B cell (primary cell): ENCODE data around the gene RARB. TPM values are rescaled to one million over a fixed set of nuclear protein-coding genes. Genes with fewer than 3 reads are reported as not detected.

Experiments
- ATAC-seq: fragments of 200-7000 bp; cut with Tn5 transposase; one replicate; pipeline ENCODE4 v1.10.0; 2021; ENCODE audit warnings: low read depth, mild to moderate bottlenecking, moderate number of reproducible peaks, moderate library complexity
- CTCF ChIA-PET: fragments of 350-600 bp; sonication (Branson Sonifier 250); formaldehyde crosslinking; loops from one replicate; lab custom pipeline; 2021; ENCODE audit warnings: antibody characterized with exemption, inconsistent platforms; lab: Charles Lee
- POLR2A ChIA-PET: fragments of 350-600 bp; sonication (Branson Sonifier 250); formaldehyde crosslinking; loops from one replicate; lab custom pipeline; 2021; ENCODE audit warnings: antibody characterized with exemption; lab: Charles Lee
- DNase-seq: peaks from one replicate; pipeline ENCODE4 v3.0.0; 2013
- H2AFZ ChIP-seq: 2 replicates; pipeline ENCODE4 v1.6.1; 2012; ENCODE audit warnings: mild to moderate bottlenecking, low read depth, low read length; ENCODE audit not compliant: insufficient read depth, poor library complexity, severe bottlenecking
- H3K27ac ChIP-seq, 2 donors: 1 replicate in 1 of 2; 2 replicates in 1 of 2; pipeline ENCODE4 v1.5.1; 2012 to 2013; ENCODE audit warnings: low read length in 2 of 2, mild to moderate bottlenecking in 2 of 2, moderate library complexity in 1 of 2
- H3K27me3 ChIP-seq, 4 experiments: fragments of 200-600 bp in 1 of 4; sonication (generic) in 1 of 4; replicated peaks in 1 of 4; 1 replicate in 2 of 4; 2 replicates in 2 of 4; pipeline versions ENCODE4 v1.6.1 to v1.7.0; 2013 to 2016; ENCODE audit warnings: low read length in 3 of 4, mild to moderate bottlenecking in 2 of 4, mixed read lengths in 1 of 4, moderate library complexity in 1 of 4; ENCODE audit not compliant: insufficient read depth in 4 of 4, control insufficient read depth in 3 of 4; ENCODE audit errors: control extremely low read depth in 1 of 4
- H3K36me3 ChIP-seq, 2 experiments: replicated peaks in 1 of 2; 1 replicate in 1 of 2; 2 replicates in 1 of 2; pipeline versions ENCODE4 v1.6.1 to v1.7.1; 2013; ENCODE audit warnings: low read length in 1 of 2; ENCODE audit not compliant: insufficient read depth in 2 of 2, control insufficient read depth in 1 of 2; ENCODE audit errors: control extremely low read depth in 1 of 2, extremely low read depth in 1 of 2
- H3K4me1 ChIP-seq, 2 donors: fragments of 200-600 bp in 1 of 2; sonication (generic) in 1 of 2; 1 replicate in 1 of 2; 2 replicates in 1 of 2; pipeline versions ENCODE4 v1.5.1 to v1.6.1; 2013 to 2017; ENCODE audit warnings: low read length in 2 of 2; ENCODE audit not compliant: control insufficient read depth in 2 of 2, insufficient read depth in 2 of 2
- H3K4me2 ChIP-seq: replicated peaks from 2 replicates; pipeline ENCODE3; 2012; ENCODE audit warnings: mild to moderate bottlenecking, low read depth, low read length; ENCODE audit not compliant: poor library complexity, severe bottlenecking
- H3K4me3 ChIP-seq, 5 experiments: fragments of 200-600 bp in 1 of 5; sonication (generic) in 1 of 5; 1 replicate in 3 of 5; 2 replicates in 2 of 5; pipeline versions ENCODE4 v1.5.1 to v1.7.0; 2011 to 2016; ENCODE audit warnings: low read length in 4 of 5, mild to moderate bottlenecking in 4 of 5, low read depth in 2 of 5, control low read depth in 1 of 5, moderate library complexity in 1 of 5; ENCODE audit not compliant: insufficient read depth in 1 of 5; ENCODE audit errors: control extremely low read depth in 1 of 5, extremely low read depth in 1 of 5
- H3K79me2 ChIP-seq: fragments of 200-600 bp; sonication (generic); one replicate; pipeline ENCODE4 v1.6.0; 2016; ENCODE audit warnings: low read length; ENCODE audit not compliant: control insufficient read depth, insufficient read depth
- H3K9ac ChIP-seq: fragments of 200-600 bp; sonication (generic); 2 replicates; pipeline ENCODE4 v1.6.1; 2017; ENCODE audit warnings: mild to moderate bottlenecking, low read length, moderate library complexity
- H3K9me3 ChIP-seq, 3 donors: one replicate each; pipeline versions ENCODE4 v1.6.1 to v1.7.1; 2013; ENCODE audit warnings: low read length in 2 of 3; ENCODE audit not compliant: control insufficient read depth in 2 of 3, insufficient read depth in 1 of 3; ENCODE audit errors: control extremely low read depth in 1 of 3
- H4K20me1 ChIP-seq: 2 replicates; pipeline ENCODE4 v1.6.0; 2012; ENCODE audit warnings: mild to moderate bottlenecking, low read length; ENCODE audit not compliant: insufficient read depth, control insufficient read depth, poor library complexity, severe bottlenecking
- H3K27ac Mint-ChIP-seq: one replicate; pipeline ENCODE4 v1.8.0; 2021; ENCODE audit warnings: mixed read lengths
- H3K27me3 Mint-ChIP-seq: one replicate; pipeline ENCODE4 v1.8.0; 2021; ENCODE audit warnings: mixed read lengths
- H3K4me1 Mint-ChIP-seq: one replicate; pipeline ENCODE4 v1.8.0; 2021; ENCODE audit warnings: mixed read lengths
- H3K4me3 Mint-ChIP-seq: one replicate; pipeline ENCODE4 v1.8.0; 2021; ENCODE audit warnings: mixed read lengths
- H3K9me3 Mint-ChIP-seq: one replicate; pipeline ENCODE4 v1.8.0; 2022; ENCODE audit warnings: mixed read lengths; ENCODE audit not compliant: insufficient read depth
- EZH2 ChIP-seq: IDR thresholded peaks from 2 replicates; pipeline ENCODE4 v1.6.1; 2012; ENCODE audit warnings: borderline replicate concordance, low read depth, mild to moderate bottlenecking, moderate library complexity, low read length; ENCODE audit not compliant: insufficient read depth, poor library complexity, severe bottlenecking
- WGBS: methylation state at CpG from one replicate; pipeline ENCODE4 v1.1.5; 2013; ENCODE audit warnings: missing lambda C conversion rate; ENCODE audit not compliant: insufficient coverage; 5-methylcytosine and 5-hydroxymethylcytosine counted together
- intact Hi-C: fragments of 100-400 bp; cut with micrococcal nuclease; formaldehyde crosslinking; loops from one replicate; pipeline ENCODE4 v1.10.0; 2022
- polyA plus RNA-seq: library from polyadenylated mRNA; depleted of rRNA; stranded (reverse); fragments of >200 nt; gene quantifications from 2 replicates; pipeline ENCODE4 v1.2.3, GENCODE V29; 2012
- total RNA-seq, 2 donors: library from RNA; stranded (reverse); fragments of 120-200 nt in 1 of 2; gene quantifications; 1 replicate in 1 of 2; 2 replicates in 1 of 2; pipeline versions ENCODE4 v1.2.3 to v1.2.4, GENCODE V29; 2013 to 2022
- TF ChIP-seq, protein P1 (sequence below): fragments of 200-600 bp; IDR thresholded peaks from one replicate; pipeline ENCODE4 v1.8.0; 2022; ENCODE audit warnings: antibody characterized with exemption, mild to moderate bottlenecking

Gene RARB
- total and polyA plus RNA-seq, 2 donors (not counting 1 experiment from before 2014, with no cell fraction given) = not detected

DNA sequence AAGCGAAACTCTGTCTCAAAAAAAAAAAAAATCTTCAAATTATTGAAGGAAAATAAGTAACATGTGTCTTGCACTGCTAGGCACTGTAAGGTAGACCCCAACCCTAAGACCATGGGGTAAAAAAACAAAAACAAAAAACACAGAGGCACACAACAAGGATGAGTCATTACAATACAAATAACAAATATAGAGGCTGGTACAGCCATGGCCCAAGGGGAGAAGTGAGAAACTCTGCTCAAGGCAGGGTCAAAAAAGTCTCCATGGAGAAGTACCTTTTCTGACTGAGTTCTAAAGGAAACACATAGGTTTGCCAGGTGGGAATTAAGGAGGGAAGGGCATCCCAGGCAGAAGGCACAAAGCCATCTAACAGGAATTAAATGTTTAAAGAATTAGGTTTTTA lies 182.1 kb downstream of the RARB start:
- Mint-ChIP-seq H3K9me3 (no peaks in the 10 kb centered on the region), H3K27me3 (no peaks in the 10 kb centered on the region), H3K27ac (peak overlapping the region; percentile 37), H3K4me1 (no peaks in the 10 kb centered on the region), H3K4me3 (no peak overlapping the region)
- Histone ChIP-seq H3K9me3 (no peaks in the 10 kb centered on the region), H3K4me2 (no peak overlapping the region), H3K4me1 (no peaks in the 10 kb centered on the region), H3K27ac (peak overlapping the region in 1 of 2 donors; percentile 7), H3K9ac (no peak overlapping the region), H4K20me1 (peaks cover 6% of the 10 kb centered on the region), H3K4me3 (no peak overlapping the region), H3K36me3 (peaks cover 24 to 83% of the 10 kb centered on the region in 2 experiments), H2AFZ (no peak overlapping the region), H3K79me2 (peaks cover 3% of the 10 kb centered on the region), H3K27me3 (no peaks in the 10 kb centered on the region)
- ATAC-seq (no peak), DNase-seq (no peak)
- ChIA-PET CTCF (no interaction called here), POLR2A (no interaction called here)
- TF ChIP-seq EZH2 = no peak
- TF ChIP-seq, protein P1, sequence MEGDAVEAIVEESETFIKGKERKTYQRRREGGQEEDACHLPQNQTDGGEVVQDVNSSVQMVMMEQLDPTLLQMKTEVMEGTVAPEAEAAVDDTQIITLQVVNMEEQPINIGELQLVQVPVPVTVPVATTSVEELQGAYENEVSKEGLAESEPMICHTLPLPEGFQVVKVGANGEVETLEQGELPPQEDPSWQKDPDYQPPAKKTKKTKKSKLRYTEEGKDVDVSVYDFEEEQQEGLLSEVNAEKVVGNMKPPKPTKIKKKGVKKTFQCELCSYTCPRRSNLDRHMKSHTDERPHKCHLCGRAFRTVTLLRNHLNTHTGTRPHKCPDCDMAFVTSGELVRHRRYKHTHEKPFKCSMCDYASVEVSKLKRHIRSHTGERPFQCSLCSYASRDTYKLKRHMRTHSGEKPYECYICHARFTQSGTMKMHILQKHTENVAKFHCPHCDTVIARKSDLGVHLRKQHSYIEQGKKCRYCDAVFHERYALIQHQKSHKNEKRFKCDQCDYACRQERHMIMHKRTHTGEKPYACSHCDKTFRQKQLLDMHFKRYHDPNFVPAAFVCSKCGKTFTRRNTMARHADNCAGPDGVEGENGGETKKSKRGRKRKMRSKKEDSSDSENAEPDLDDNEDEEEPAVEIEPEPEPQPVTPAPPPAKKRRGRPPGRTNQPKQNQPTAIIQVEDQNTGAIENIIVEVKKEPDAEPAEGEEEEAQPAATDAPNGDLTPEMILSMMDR = no peak
- WGBS = no CpG with 5 or more reads among the region's 1 CpG
- intact Hi-C loops = no loop called here

DNA sequence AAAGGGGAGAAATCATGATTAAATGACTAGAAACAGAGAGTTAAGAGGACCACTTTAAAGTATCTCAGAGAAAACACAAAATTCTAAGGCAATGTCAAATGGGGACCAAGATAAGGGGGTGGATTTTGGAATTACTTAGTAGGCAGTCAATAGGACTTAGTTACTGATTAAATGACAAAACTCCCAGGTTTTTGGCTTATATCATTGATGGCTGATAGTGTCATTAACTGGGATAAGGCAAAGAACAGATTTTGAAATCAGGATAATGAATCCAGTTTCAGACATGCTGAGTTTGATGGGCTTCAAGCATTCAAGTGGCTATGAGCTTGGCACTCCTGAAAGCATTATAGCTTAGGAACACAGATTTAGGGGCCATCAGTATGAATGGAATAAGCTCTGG lies 182.7 kb downstream of the RARB start:
- Mint-ChIP-seq H3K27ac (no peak overlapping the region), H3K4me1 (no peaks in the 10 kb centered on the region), H3K27me3 (no peaks in the 10 kb centered on the region), H3K4me3 (no peak overlapping the region), H3K9me3 (no peaks in the 10 kb centered on the region)
- Histone ChIP-seq H2AFZ (no peak overlapping the region), H3K4me3 (no peak overlapping the region), H3K9me3 (no peaks in the 10 kb centered on the region), H3K36me3 (peaks cover 21 to 83% of the 10 kb centered on the region in 2 experiments), H3K27me3 (no peaks in the 10 kb centered on the region), H4K20me1 (peaks cover 6% of the 10 kb centered on the region), H3K79me2 (peaks cover 3% of the 10 kb centered on the region), H3K27ac (no peak overlapping the region), H3K4me1 (no peaks in the 10 kb centered on the region), H3K4me2 (no peak overlapping the region), H3K9ac (no peak overlapping the region)
- intact Hi-C loops = no loop called here
- ChIA-PET POLR2A (no interaction called here), CTCF (interaction anchor here (0.7 kb wide), 2 partner anchors 37 to 212 kb away, joined by 3 to 4 read pairs; no protein-coding TSS in a partner anchor)
- DNase-seq (no peak), ATAC-seq (no peak)
- TF ChIP-seq EZH2 = no peak
- TF ChIP-seq, protein P1 = no peak
